Measurements from ENCODE around the gene KCNMA1. TPM values are rescaled to one million over a fixed set of nuclear protein-coding genes. Genes with fewer than 3 reads are reported as not detected.

Gene KCNMA1
- total and polyA plus RNA-seq, 2 donors (not counting 1 experiment from before 2014, with no cell fraction given) = 0.82 to 3.1 TPM

DNA sequence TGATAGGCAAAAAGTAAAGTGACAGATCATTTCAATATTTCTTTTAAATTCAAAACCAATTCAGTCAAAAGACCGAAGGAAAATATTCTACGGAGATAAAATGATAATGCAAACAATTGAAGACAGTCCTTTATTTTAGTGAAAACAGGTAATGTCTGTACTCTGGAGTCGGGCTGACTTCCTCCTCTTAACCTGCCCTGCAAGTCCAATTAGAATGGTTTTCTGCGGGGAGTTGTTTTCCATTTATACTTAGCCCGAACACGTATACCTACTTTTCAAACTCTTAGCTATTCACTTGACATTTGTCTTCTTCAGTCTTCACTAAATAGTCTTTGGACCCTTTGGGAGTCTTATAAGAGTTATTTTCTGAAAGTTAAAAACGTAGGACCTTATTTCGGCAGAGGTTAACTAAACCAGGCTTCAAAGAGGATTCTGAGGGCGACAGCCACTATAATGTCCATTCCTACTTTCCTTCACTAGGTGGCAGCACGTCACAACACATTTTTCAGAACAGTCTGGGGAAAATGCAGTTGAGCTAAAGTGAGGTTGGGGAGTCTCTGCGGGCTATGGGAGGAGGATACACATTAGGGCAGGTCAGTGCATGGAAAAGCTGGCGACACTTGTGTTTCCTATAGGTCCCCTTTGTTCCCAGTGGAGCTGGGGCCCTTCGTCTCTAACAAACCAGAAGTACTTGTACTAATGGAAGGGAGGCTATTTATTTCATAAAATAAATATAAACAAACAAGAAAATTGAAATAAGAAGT is 472.0 kb downstream of the KCNMA1 start:
- no peaks in the 10 kb centered on the region for H4K20me1 ChIP-seq (ENCODE audit: control insufficient read depth, insufficient read depth, low read length, poor library complexity, severe bottlenecking)
- Mint-ChIP-seq H3K4me3 (peak overlapping the region; percentile 44), H3K27ac (no peak overlapping the region), H3K9me3 (ENCODE audit: insufficient read depth) (no peaks in the 10 kb centered on the region), H3K4me1 (peaks cover 2% of the 10 kb centered on the region), H3K27me3 (peaks cover 20% of the 10 kb centered on the region)
- H3K36me3 ChIP-seq (replicated peaks in 1 of 2; ENCODE audit: control extremely low read depth in 1 of 2, control insufficient read depth in 1 of 2, extremely low read depth in 1 of 2, insufficient read depth in 2 of 2, low read length in 1 of 2) = no peaks in the 10 kb centered on the region
- H2AFZ ChIP-seq (ENCODE audit: insufficient read depth, low read depth, low read length, poor library complexity, severe bottlenecking) = peak overlapping the region; percentile 53
- ATAC-seq (ENCODE audit: low read depth) (peak; percentile 51), DNase-seq (peak; percentile 58)
- H3K9ac ChIP-seq (ENCODE audit: low read length) = peak overlapping the region; percentile 24
- H3K27ac ChIP-seq (ENCODE audit: low read length in 2 of 2) = no peak overlapping the region
- H3K27me3 ChIP-seq (replicated peaks in 1 of 4; ENCODE audit: control extremely low read depth in 1 of 4, control insufficient read depth in 3 of 4, insufficient read depth in 4 of 4, low read length in 3 of 4) = peaks cover 0 to 9% (median 0%) of the 10 kb centered on the region in 4 experiments
- no peaks in the 10 kb centered on the region for H3K79me2 ChIP-seq (ENCODE audit: control insufficient read depth, insufficient read depth, low read length)
- intact Hi-C loops (cut with micrococcal nuclease) = loop anchor here (2.0 kb wide), 2 partner anchors 477 to 545 kb away; no protein-coding TSS in a partner anchor
- ChIA-PET POLR2A (interaction anchor here (0.6 kb wide), 1 partner anchor 545 kb away, joined by 3 read pairs; no protein-coding TSS in a partner anchor), CTCF (interaction anchor here (0.6 to 20.9 kb wide), 9 partner anchors 9 to 547 kb away, joined by 3 to 523 read pairs (median 4); partner anchors contain the start of gene KCNMA1)
- no peak overlapping the region for H3K4me3 ChIP-seq (ENCODE audit: control extremely low read depth in 1 of 5, extremely low read depth in 1 of 5, insufficient read depth in 1 of 5, low read depth in 2 of 5, low read length in 4 of 5)
- H3K4me2 ChIP-seq (replicated peaks; ENCODE audit: low read depth, low read length, poor library complexity, severe bottlenecking) = peak overlapping the region; percentile 38
- 0% methylated on average over 1 of the region's 13 CpGs for WGBS (ENCODE audit: insufficient coverage)
- H3K4me1 ChIP-seq (ENCODE audit: control insufficient read depth in 2 of 2, insufficient read depth in 2 of 2, low read length in 2 of 2) = no peaks in the 10 kb centered on the region
- no peak for TF ChIP-seq EZH2 (IDR thresholded peaks at IDR 0.05; ENCODE audit: borderline replicate concordance, insufficient read depth, low read depth, low read length, poor library complexity, severe bottlenecking)
- TF ChIP-seq CTCF (IDR thresholded peaks at IDR 0.05) = peak; percentile 89
- no peaks in the 10 kb centered on the region for H3K9me3 ChIP-seq (ENCODE audit: control extremely low read depth in 1 of 3, control insufficient read depth in 2 of 3, insufficient read depth in 1 of 3, low read length in 2 of 3)

Data from B cell (primary cell).